Bronchial smooth muscle cell (primary cell): ENCODE data around the gene TTBK2. TPM values are rescaled to one million over a fixed set of nuclear protein-coding genes. Genes with fewer than 3 reads are reported as not detected.

Experiments used
- total RNA-seq: library from RNA; depleted of rRNA; stranded (reverse); fragments of >200 nt; gene quantifications from 2 replicates; pipeline ENCODE4 v1.2.1, GENCODE V29; 2014

The TTBK2 gene
- 6.0 and 8.2 TPM in 2 replicates for total RNA-seq

DNA sequence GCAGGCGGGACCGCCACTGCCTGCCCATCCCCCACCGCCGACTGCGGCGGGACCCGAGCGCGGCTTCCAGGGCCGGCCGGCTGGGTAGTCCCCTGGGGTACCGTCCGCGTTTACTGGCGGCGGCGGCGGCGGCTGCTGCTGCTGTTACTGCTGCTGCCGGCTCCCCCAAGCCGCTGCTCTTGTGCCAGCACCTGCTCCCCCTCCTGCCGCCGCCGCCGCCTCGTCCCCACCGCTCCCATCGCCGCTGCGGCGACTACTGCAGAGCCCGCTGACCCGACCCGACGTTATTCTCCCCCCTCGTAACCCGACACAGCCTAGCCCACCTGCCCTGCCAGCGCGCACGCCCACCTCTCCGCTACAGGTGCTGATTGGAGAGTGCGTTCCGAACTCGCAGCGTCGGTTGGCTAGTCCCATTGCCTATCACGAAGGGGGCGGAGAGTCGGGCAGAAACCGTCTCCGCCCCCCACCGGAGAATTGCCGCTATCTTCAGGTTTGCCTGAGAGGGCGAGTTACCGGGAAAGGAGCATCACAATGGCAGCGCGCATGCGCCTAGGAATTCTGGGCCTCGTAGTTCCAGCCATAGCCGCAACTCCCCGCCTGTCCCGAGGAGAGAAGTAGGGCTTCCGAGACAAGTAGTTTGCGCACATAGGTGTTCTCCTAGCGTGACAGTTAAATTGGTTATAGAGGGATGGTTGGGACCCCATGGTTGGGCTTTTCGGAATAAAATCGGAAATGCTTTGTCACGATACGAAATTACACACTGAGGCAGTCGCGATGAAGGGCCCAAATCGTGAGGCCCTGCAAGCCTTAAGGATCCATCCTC lies at the start of gene TTBK2:
Gene TTBK2, minus strand, starts transcription at position 260 of the 823 bp plus-strand sequence. CDS start 42,161 bp downstream, outside the sequence.

DNA sequence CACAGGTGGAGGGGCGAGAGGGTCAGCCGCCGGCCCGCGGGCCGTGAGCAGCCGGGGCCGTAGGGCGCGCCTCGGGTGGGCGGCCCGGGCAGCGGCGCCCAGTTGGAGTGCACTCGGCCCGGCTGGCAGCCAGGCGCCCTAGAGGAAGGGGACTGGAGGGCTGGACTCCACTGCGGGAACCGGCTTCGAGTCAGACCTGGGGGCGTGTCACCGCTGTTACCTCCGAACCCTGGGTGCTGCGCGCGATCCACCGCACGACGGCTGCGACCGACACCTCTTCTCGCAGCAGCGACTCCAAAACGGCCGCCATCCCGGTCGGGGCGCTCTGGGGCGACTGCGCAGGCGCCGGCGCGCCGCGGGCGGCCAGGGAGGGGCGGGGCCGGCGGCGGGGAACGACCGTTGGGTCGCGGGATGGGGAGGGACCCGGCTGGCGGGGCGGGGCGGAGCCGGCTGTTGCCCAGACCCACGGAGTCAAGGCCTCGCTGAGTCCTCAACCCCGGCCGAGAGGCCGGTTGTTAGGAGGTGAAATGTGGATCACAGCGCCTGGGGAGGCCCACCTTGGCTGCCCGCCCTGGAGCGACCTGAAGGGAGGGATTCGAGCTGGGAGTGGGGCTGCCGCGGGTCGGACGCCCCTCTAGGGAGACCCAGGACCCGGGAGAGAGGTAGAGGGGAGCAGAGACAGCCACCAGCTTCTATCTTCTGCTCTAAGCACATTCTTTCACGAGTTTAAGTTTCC lies 183.6 kb downstream of the TTBK2 start, which contains the start of gene CDAN1:
Gene CDAN1, minus strand, starts transcription at position 336 of the 736 bp plus-strand sequence. Its CDS starts 26 bp downstream, at position 310.

Other genes starting within 250 kb of the TTBK2 start
- gene CDAN1, start 183.7 kb downstream of the TTBK2 start, total RNA-seq, result 8.2 and 9.2 TPM in 2 replicates
- gene UBR1, start 185.3 kb upstream of the TTBK2 start, total RNA-seq, result 36.2 and 40.0 TPM in 2 replicates
- 3.3 and 8.7 TPM in 2 replicates for gene TMEM62, start 212.8 kb upstream of the TTBK2 start, total RNA-seq